ENCODE data around the gene TEX19. TPM values are rescaled to one million over a fixed set of nuclear protein-coding genes. Genes with fewer than 3 reads are reported as not detected.
A peak's percentile ranks its signal among the peaks of the same experiment; 100 is the strongest.

TEX19 gene
- total RNA-seq, 2 donors from 2014 or later = not detected

DNA sequence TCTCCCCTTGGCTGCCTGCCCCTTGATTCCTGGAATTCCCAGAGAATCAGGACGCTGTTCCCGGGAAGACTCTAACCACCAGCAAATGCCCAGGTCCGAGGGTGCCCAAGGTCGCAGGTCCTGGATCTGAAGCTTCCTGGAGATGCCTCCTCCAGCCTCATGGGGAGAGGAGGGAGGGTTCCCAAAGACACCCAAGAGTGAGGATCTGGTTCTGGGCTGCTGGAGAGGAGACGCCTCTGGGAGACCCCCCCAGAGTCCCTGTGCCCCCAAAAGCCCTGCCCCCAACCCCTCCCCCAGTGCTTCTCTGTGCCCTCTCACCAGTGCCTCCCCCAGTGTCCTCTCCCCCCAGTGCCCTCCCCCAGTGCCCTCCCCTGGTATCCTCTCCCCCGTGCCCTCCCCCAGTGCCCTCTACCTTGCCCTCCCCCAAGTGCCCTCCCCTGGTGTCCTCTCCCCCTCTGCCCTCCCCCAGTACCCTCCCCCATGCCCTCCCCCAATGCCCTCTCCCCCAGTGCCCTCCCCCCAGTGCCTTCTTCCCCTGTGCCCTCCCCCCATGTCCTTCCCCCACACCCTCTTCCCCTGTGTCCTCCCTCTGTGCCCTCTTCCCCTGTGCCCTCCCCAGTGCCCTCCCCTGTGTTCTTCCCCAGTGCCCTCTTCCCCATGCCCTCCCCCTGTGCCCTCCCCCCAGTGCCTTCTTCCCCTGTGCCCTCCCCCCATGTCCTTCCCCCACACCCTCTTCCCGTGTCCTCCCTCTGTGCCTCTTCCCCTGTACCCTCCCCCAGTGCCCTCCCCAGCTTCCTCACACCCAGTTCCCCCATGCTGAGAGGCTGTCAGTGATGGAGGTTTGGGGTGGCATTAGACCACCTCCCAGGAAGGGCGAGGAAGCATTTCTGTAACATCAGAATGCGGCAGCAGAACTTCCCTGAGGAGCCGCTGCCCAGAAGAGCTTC lies 19.1 kb upstream of the TEX19 start:
- H3K27me3 ChIP-seq = no peaks in the 10 kb centered on the region
- no peak for DNase-seq (ENCODE audit: low spot score)
- peaks cover 0 to 28% of the 10 kb centered on the region in 2 donors for H3K4me1 ChIP-seq
- TF ChIP-seq, protein P1, sequence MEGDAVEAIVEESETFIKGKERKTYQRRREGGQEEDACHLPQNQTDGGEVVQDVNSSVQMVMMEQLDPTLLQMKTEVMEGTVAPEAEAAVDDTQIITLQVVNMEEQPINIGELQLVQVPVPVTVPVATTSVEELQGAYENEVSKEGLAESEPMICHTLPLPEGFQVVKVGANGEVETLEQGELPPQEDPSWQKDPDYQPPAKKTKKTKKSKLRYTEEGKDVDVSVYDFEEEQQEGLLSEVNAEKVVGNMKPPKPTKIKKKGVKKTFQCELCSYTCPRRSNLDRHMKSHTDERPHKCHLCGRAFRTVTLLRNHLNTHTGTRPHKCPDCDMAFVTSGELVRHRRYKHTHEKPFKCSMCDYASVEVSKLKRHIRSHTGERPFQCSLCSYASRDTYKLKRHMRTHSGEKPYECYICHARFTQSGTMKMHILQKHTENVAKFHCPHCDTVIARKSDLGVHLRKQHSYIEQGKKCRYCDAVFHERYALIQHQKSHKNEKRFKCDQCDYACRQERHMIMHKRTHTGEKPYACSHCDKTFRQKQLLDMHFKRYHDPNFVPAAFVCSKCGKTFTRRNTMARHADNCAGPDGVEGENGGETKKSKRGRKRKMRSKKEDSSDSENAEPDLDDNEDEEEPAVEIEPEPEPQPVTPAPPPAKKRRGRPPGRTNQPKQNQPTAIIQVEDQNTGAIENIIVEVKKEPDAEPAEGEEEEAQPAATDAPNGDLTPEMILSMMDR (IDR thresholded peaks at IDR 0.05) = no peak
- H3K9me3 ChIP-seq = no peaks in the 10 kb centered on the region
- H3K4me3 ChIP-seq = peak overlapping the region; percentile 9 to 45
- H3K36me3 ChIP-seq = no peaks in the 10 kb centered on the region
- peak overlapping the region in 1 of 2 donors; percentile 33 for H3K27ac ChIP-seq

DNA sequence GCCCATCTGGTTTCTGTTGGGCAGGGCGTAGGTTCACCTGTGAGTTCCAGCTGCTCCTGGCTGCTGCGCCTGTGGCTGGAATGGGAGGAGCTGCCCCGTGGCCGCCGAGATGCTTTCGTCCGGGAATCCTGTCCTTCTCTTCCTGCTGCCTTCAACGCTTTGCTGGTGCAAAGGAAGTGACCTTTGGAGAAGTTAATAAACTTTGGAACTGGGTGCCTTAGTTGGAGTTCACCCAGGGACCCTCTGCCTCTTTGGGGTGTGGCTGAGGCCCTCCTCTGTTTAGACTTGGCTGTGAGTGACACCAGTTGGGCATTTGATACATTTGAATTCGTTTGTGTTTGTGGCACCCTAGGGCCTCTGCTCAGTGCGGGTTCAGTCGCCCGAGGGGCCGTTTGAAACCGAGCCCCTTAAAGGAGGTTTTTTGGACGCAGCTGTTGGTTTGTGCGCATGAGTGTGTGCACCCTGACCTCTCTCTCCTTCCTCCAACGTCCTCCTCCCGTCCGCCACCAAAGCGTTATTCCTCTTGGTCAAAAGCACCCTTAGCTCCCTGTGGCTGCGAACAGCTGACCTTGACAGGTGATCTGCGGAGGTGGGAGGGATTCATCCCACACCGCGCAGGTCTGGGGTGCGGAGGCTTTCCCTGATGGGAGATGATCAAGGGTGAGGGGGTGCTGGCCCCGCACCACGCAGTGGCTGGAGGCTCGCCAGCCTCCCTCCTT lies 16.5 kb upstream of the TEX19 start:
- Histone ChIP-seq H3K36me3 (no peaks in the 10 kb centered on the region), H3K27ac (no peak overlapping the region), H3K4me1 (peaks cover 0 to 14% of the 10 kb centered on the region in 2 donors), H3K9me3 (no peaks in the 10 kb centered on the region), H3K4me3 (no peak overlapping the region), H3K27me3 (no peaks in the 10 kb centered on the region)
- TF ChIP-seq, protein P1 (IDR thresholded peaks at IDR 0.05) = no peak
- no peak for DNase-seq (ENCODE audit: low spot score)

- TF ChIP-seq, protein P1 (IDR thresholded peaks at IDR 0.05) = no peak
- no peaks in the 10 kb centered on the region for H3K9me3 ChIP-seq
- no peaks in the 10 kb centered on the region for H3K27me3 ChIP-seq
- H3K36me3 ChIP-seq = no peaks in the 10 kb centered on the region
- DNase-seq (ENCODE audit: low spot score) = no peak
- no peak overlapping the region for H3K27ac ChIP-seq
- peaks cover 0 to 13% of the 10 kb centered on the region in 2 donors for H3K4me1 ChIP-seq
- no peak overlapping the region for H3K4me3 ChIP-seq
Measured at GRCh38 chr17:82343560-82343959, 15.5 kb upstream of the TEX19 start.

GRCh38 chr17:82344175-82344907 lies 14.7 kb upstream of the TEX19 start:
- Histone ChIP-seq H3K4me1 (peaks cover 0 to 5% of the 10 kb centered on the region in 2 donors), H3K9me3 (no peaks in the 10 kb centered on the region), H3K36me3 (no peaks in the 10 kb centered on the region), H3K4me3 (no peak overlapping the region), H3K27ac (no peak overlapping the region), H3K27me3 (no peaks in the 10 kb centered on the region)
- TF ChIP-seq, protein P1 (IDR thresholded peaks at IDR 0.05) = no peak
- no peak for DNase-seq (ENCODE audit: low spot score)

DNA sequence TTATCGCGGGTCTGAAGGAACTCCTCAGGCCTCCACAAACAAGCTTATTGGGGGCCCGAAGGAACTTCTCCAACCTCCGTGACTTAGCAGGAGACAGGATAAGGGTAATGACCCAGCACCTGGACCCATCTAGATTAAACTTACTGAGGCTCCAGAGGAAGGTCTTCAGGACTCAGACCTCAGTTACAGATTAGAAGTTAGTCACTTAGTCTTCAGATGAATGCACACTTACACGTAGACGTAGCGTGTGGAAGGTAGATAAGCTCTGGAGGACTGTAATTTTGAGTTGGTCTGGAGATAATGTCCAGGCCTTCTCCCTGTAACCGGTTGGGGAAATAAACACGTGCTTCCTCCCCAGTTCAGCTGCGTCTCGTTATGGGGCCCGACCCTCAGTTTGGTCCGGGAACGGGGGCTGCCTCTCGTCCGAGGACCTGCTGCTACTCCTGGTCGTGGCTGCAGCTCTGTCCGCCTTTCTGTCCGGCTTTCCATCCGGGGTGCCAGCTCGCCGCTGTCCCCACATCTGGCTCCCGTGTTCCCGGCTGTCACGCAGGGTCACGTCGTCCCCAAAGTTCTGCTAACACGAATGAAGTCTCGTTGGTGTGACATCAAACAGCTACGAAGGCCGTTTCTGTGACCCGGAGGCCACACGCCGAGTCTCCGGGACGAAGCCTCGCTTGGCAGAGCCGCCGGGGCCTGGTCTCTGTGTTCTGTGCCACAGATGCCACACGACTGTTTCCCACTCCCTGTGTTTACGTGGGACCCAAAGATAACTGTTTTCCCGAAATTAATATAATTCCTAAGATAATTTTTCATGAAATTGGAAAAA lies 13.7 kb upstream of the TEX19 start:
- H3K9me3 ChIP-seq = no peaks in the 10 kb centered on the region
- H3K4me1 ChIP-seq = no peaks in the 10 kb centered on the region
- H3K27me3 ChIP-seq = no peaks in the 10 kb centered on the region
- H3K4me3 ChIP-seq = no peak overlapping the region
- TF ChIP-seq, protein P1 (IDR thresholded peaks at IDR 0.05) = no peak
- no peaks in the 10 kb centered on the region for H3K36me3 ChIP-seq
- no peak overlapping the region for H3K27ac ChIP-seq
- no peak for DNase-seq (ENCODE audit: low spot score)
